Astrocyte (in vitro differentiated cells and primary cell): ENCODE results near the gene PAAF1.

Experiments used
- EZH2 ChIP-seq: IDR thresholded peaks from 2 replicates; pipeline ENCODE4 v1.6.1; 2012; ENCODE audit warnings: mild to moderate bottlenecking, low read length, inconsistent platforms; ENCODE audit not compliant: insufficient read depth
- TF ChIP-seq, protein P1 (sequence below): IDR thresholded peaks from 2 replicates; pipeline ENCODE4 v1.5.1; 2011; ENCODE audit warnings: low read depth, mild to moderate bottlenecking, inconsistent platforms, low read length, moderate library complexity; ENCODE audit not compliant: insufficient read depth

DNA sequence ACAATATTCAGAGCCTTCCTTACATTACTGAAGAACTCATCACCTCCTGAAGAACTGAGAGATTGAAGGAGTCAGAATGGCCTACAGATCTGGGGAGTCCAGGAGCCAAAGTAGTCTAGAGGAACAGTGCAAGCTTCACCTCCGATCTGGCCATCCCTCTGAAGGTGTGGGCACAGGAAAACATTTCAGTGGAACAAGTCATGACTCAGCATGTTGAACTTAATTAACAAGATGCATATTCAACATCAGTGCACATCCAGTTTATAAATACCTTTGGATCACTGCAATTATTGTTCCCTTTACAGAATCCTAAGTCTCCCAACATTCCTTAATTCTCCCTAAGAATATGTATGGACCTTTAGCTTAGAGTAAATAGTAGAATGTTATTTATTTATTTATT, 25.5 kb downstream of the PAAF1 start:
- TF ChIP-seq, protein P1, sequence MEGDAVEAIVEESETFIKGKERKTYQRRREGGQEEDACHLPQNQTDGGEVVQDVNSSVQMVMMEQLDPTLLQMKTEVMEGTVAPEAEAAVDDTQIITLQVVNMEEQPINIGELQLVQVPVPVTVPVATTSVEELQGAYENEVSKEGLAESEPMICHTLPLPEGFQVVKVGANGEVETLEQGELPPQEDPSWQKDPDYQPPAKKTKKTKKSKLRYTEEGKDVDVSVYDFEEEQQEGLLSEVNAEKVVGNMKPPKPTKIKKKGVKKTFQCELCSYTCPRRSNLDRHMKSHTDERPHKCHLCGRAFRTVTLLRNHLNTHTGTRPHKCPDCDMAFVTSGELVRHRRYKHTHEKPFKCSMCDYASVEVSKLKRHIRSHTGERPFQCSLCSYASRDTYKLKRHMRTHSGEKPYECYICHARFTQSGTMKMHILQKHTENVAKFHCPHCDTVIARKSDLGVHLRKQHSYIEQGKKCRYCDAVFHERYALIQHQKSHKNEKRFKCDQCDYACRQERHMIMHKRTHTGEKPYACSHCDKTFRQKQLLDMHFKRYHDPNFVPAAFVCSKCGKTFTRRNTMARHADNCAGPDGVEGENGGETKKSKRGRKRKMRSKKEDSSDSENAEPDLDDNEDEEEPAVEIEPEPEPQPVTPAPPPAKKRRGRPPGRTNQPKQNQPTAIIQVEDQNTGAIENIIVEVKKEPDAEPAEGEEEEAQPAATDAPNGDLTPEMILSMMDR = no peak
- TF ChIP-seq EZH2 = no peak
